ENCODE results near the gene TSEN2. TPM values are rescaled to one million over a fixed set of nuclear protein-coding genes. Genes with fewer than 3 reads are reported as not detected.

TSEN2 gene
- total RNA-seq, 2 donors from 2014 or later: 13.7 to 21.1 TPM

Other genes with a start within 250 kb of the TSEN2 start
- 100 to 1,000 TPM in 1 of 2 donors, 10 to 100 TPM in 1; 85.2 to 169 TPM for gene PPARG, start 195.4 kb upstream of the TSEN2 start, total RNA-seq
- gene MKRN2OS, start 61.0 kb downstream of the TSEN2 start, total RNA-seq: 1 to 10 TPM; 6.1 to 6.5 TPM
- 10 to 100 TPM; 20.9 to 21.2 TPM for gene MKRN2, start 72.6 kb downstream of the TSEN2 start, total RNA-seq
- 10 to 100 TPM; 66.1 to 79.5 TPM for gene RAF1, start 179.6 kb downstream of the TSEN2 start, total RNA-seq